GM18526 (cell line): ENCODE results near the gene MAGEC2.

Experiments used
- POLR2A ChIP-seq: IDR thresholded peaks from 3 replicates; pipeline ENCODE4 v1.6.1; 2011; ENCODE audit not compliant: insufficient read length; ENCODE audit errors: extremely low read depth

MAGEC2 gene

GRCh38 chrX:142204522-142205433 lies at the start of gene MAGEC2:
Gene MAGEC2, minus strand, starts transcription at chrX:142205290. Its CDS starts 1,303 bp downstream, at chrX:142203987.
- TF ChIP-seq POLR2A: no peak

- no peak for TF ChIP-seq POLR2A
Observed at GRCh38 chrX:142251680-142252079, 46.6 kb upstream of the MAGEC2 start.

- TF ChIP-seq POLR2A: no peak
Observed at GRCh38 chrX:142251202-142251601, 46.1 kb upstream of the MAGEC2 start.

GRCh38 chrX:142250502-142250901 lies 45.4 kb upstream of the MAGEC2 start:
- no peak for TF ChIP-seq POLR2A

- TF ChIP-seq POLR2A: no peak
Observed at GRCh38 chrX:142249721-142250120, 44.6 kb upstream of the MAGEC2 start.

GRCh38 chrX:142244568-142244967 lies 39.5 kb upstream of the MAGEC2 start:
- TF ChIP-seq POLR2A: no peak

- no peak for TF ChIP-seq POLR2A
Observed at GRCh38 chrX:142238536-142238935, 33.4 kb upstream of the MAGEC2 start.

GRCh38 chrX:142233400-142233799 lies 28.3 kb upstream of the MAGEC2 start:
- no peak for TF ChIP-seq POLR2A

GRCh38 chrX:142214081-142214480 lies 9.0 kb upstream of the MAGEC2 start:
- no peak for TF ChIP-seq POLR2A

- no peak for TF ChIP-seq POLR2A
Observed at GRCh38 chrX:142201113-142201512, 4.0 kb downstream of the MAGEC2 start.

- TF ChIP-seq POLR2A: no peak
Observed at GRCh38 chrX:142186103-142186502, 19.0 kb downstream of the MAGEC2 start.

GRCh38 chrX:142184756-142185602 lies 20.1 kb downstream of the MAGEC2 start:
- no peak for TF ChIP-seq POLR2A

- no peak for TF ChIP-seq POLR2A
Observed at GRCh38 chrX:142156567-142156966, 48.5 kb downstream of the MAGEC2 start.
